ENCODE data around the gene THOC1. TPM values are rescaled to one million over a fixed set of nuclear protein-coding genes. Genes with fewer than 3 reads are reported as not detected.

Gene THOC1
- total RNA-seq, 4 donors from 2014 or later: 17.1 to 84.4 (median 28.9) TPM

DNA sequence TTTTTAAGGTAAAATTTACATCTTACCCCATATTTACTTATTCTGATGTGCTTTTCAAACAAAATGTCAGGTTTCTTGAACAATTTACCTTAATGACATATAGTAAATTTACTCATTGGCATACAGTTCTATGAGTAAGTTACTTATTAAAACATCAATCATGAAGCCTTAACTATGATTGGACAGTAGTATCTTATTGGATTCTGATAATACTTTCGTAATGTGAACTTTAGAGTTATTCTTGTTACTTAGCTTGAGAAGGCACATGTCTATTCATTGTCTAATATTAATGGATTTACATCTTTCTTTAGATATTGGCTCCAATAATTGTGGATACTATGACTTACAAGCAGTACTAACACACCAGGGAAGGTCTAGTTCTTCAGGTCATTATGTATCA, 57.8 kb downstream of the THOC1 start:
- 94 to 100% methylated on average over 1 of the region's 1 CpG for WGBS, 2 donors (ENCODE audit: low coverage in 1 of 2)
- no peak for TF ChIP-seq POLR2A (IDR thresholded peaks at IDR 0.05)
- no peaks in the 10 kb centered on the region for H3K9me3 ChIP-seq

DNA sequence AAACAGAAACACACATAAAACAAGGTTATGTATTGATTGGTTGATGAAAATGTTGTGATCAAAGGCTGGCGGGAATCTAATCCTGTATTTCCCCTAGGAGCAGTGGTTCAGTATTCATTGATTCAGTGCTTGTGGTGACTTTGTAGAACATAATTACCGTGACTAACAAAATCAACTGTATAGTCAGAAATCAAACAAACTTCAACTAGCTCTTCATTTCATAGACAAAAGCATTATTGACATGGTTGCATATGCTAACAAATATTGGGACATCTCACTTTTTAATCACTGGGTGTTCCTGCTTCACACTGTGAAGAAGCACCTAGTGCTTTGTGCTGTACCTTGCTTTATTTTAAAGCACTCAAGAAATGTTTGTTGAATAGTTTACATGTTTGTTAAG, 68.1 kb downstream of the THOC1 start:
- H3K9me3 ChIP-seq: no peaks in the 10 kb centered on the region
- 93 to 94% methylated on average over 2 of the region's 2 CpGs for WGBS, 2 donors (ENCODE audit: low coverage in 1 of 2)
- TF ChIP-seq, protein P1, sequence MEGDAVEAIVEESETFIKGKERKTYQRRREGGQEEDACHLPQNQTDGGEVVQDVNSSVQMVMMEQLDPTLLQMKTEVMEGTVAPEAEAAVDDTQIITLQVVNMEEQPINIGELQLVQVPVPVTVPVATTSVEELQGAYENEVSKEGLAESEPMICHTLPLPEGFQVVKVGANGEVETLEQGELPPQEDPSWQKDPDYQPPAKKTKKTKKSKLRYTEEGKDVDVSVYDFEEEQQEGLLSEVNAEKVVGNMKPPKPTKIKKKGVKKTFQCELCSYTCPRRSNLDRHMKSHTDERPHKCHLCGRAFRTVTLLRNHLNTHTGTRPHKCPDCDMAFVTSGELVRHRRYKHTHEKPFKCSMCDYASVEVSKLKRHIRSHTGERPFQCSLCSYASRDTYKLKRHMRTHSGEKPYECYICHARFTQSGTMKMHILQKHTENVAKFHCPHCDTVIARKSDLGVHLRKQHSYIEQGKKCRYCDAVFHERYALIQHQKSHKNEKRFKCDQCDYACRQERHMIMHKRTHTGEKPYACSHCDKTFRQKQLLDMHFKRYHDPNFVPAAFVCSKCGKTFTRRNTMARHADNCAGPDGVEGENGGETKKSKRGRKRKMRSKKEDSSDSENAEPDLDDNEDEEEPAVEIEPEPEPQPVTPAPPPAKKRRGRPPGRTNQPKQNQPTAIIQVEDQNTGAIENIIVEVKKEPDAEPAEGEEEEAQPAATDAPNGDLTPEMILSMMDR (IDR thresholded peaks at IDR 0.05): no peak
- TF ChIP-seq EP300 (IDR thresholded peaks at IDR 0.05) (no peak), POLR2A (IDR thresholded peaks at IDR 0.05) (no peak), POLR2AphosphoS5 (IDR thresholded peaks at IDR 0.05) (no peak)
- no peak overlapping the region for H3K27ac ChIP-seq
- no peak overlapping the region for H3K4me3 ChIP-seq
- no peaks in the 10 kb centered on the region for H3K27me3 ChIP-seq
- ATAC-seq: no peak
- H3K4me1 ChIP-seq: no peaks in the 10 kb centered on the region
- peaks cover 10 to 90% of the 10 kb centered on the region in 2 donors for H3K36me3 ChIP-seq

More for the DNA sequence above, 57.8 kb downstream of the THOC1 start:
- Histone ChIP-seq H3K4me1 (no peaks in the 10 kb centered on the region), H3K27me3 (no peaks in the 10 kb centered on the region), H3K27ac (no peak overlapping the region), H3K4me3 (no peak overlapping the region), H3K36me3 (peaks cover 8 to 79% of the 10 kb centered on the region in 2 donors)
- ATAC-seq: no peak

DNA sequence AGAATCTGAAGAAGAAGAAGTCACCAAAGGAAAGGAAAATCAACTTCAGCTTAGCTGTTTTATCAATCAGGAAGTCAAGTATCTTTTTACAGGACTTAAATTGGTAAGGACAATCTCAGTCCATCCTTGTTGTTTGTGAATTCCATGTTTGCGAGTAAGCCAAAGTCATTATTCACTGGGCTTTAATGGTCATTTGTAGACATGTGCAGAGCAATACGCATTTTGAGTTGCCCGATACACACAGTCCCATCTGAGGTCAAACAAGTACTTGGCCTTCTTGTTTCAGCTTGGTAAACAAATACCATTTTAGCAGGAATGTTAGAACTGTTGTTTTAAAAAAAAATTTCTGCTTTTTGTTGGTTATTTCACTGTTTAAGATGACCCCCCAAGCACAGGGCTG, 68.6 kb downstream of the THOC1 start:
- Histone ChIP-seq H3K27ac (no peak overlapping the region), H3K9me3 (no peaks in the 10 kb centered on the region), H3K27me3 (no peaks in the 10 kb centered on the region), H3K4me1 (no peaks in the 10 kb centered on the region), H3K36me3 (peaks cover 10 to 84% of the 10 kb centered on the region in 2 donors), H3K4me3 (no peak overlapping the region)
- ATAC-seq: no peak
- WGBS, 2 donors (ENCODE audit: low coverage in 1 of 2): 88 to 98% methylated on average over 3 of the region's 3 CpGs
- TF ChIP-seq, protein P1 (IDR thresholded peaks at IDR 0.05): no peak
- no peak for TF ChIP-seq POLR2AphosphoS5 (IDR thresholded peaks at IDR 0.05)
- no peak for TF ChIP-seq POLR2A (IDR thresholded peaks at IDR 0.05)
- no peak for TF ChIP-seq EP300 (IDR thresholded peaks at IDR 0.05)

DNA sequence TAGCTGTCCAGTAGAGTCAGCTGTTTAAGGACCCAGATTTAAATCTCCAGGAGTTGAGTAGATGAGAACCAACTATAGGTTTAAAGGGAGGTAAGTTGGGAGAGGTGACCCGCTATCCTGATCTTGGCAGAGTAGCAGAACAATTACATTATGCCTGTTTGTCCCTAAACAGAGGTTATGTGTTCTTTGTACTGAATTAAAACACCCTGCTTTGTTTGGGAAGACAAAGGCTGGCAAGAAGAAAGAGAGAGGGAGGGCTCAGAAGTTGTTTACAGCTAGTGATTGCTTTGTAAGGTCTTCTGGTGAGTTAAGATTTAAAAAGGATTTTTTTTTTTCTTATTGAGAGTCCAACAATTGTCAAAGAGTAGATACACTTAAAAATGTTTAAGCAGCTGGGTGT, 72.2 kb downstream of the THOC1 start:
- H3K4me3 ChIP-seq: no peak overlapping the region
- H3K27me3 ChIP-seq: no peaks in the 10 kb centered on the region
- WGBS, 2 donors (ENCODE audit: low coverage in 1 of 2): 88 to 100% methylated on average over 1 of the region's 1 CpG
- H3K36me3 ChIP-seq: peaks cover 2 to 49% of the 10 kb centered on the region in 2 donors
- H3K4me1 ChIP-seq: peaks cover 0 to 5% (median 0%) of the 10 kb centered on the region in 3 donors
- H3K9me3 ChIP-seq: no peaks in the 10 kb centered on the region
- no peak for ATAC-seq
- no peak for TF ChIP-seq EP300 (IDR thresholded peaks at IDR 0.05)
- TF ChIP-seq POLR2A (IDR thresholded peaks at IDR 0.05): no peak
- TF ChIP-seq, protein P1 (IDR thresholded peaks at IDR 0.05): no peak
- TF ChIP-seq POLR2AphosphoS5 (IDR thresholded peaks at IDR 0.05): no peak
- no peak overlapping the region for H3K27ac ChIP-seq

DNA sequence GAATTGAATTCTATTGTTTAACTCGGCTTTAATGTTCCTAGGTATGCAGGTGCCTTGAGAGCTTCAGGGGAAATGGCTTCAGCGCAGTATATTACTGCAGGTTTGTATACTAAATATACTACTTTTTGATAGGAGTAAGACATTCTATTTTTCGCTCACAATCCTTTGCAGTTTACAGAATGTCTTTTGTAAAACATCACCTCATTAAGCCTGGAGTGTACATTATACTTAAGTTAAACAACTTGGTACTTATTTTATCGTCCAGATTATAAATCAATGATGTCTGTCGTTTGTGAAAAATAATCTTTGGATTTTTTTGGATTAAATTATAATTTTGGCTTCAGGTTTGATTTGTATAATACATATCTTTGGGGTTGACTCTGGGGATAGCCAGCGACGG, 75.0 kb downstream of the THOC1 start:
- ATAC-seq: no peak
- H3K4me1 ChIP-seq: peaks cover 0 to 5% (median 0%) of the 10 kb centered on the region in 3 donors
- WGBS, 2 donors (ENCODE audit: low coverage in 1 of 2): 56 to 74% methylated on average over 7 of the region's 7 CpGs
- TF ChIP-seq POLR2A (IDR thresholded peaks at IDR 0.05): no peak
- TF ChIP-seq EP300 (IDR thresholded peaks at IDR 0.05): no peak
- TF ChIP-seq, protein P1 (IDR thresholded peaks at IDR 0.05): no peak
- TF ChIP-seq POLR2AphosphoS5 (IDR thresholded peaks at IDR 0.05): no peak
- no peak overlapping the region for H3K4me3 ChIP-seq
- H3K36me3 ChIP-seq: peaks cover 0 to 20% of the 10 kb centered on the region in 2 donors
- no peaks in the 10 kb centered on the region for H3K27me3 ChIP-seq
- H3K27ac ChIP-seq: no peak overlapping the region
- no peaks in the 10 kb centered on the region for H3K9me3 ChIP-seq
